ENCODE results near the gene NFIB. TPM values are rescaled to one million over a fixed set of nuclear protein-coding genes. Genes with fewer than 3 reads are reported as not detected.

The NFIB gene
- total RNA-seq, 2 donors from 2014 or later, result 53.0 to 54.0 TPM

- Histone ChIP-seq H3K9ac (ENCODE audit: low read depth in 2 of 2, low read length in 2 of 2) (no peak overlapping the region), H3K27me3 (no peaks in the 10 kb centered on the region), H3K36me3 (no peaks in the 10 kb centered on the region), H3K27ac (no peak overlapping the region), H3K9me3 (no peaks in the 10 kb centered on the region), H3K4me1 (no peaks in the 10 kb centered on the region), H3K4me3 (no peak overlapping the region)
- intact Hi-C loops (cut with DNase I), result no loop called here
- DNase-seq, result no peak
- TF ChIP-seq, protein P1, sequence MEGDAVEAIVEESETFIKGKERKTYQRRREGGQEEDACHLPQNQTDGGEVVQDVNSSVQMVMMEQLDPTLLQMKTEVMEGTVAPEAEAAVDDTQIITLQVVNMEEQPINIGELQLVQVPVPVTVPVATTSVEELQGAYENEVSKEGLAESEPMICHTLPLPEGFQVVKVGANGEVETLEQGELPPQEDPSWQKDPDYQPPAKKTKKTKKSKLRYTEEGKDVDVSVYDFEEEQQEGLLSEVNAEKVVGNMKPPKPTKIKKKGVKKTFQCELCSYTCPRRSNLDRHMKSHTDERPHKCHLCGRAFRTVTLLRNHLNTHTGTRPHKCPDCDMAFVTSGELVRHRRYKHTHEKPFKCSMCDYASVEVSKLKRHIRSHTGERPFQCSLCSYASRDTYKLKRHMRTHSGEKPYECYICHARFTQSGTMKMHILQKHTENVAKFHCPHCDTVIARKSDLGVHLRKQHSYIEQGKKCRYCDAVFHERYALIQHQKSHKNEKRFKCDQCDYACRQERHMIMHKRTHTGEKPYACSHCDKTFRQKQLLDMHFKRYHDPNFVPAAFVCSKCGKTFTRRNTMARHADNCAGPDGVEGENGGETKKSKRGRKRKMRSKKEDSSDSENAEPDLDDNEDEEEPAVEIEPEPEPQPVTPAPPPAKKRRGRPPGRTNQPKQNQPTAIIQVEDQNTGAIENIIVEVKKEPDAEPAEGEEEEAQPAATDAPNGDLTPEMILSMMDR (IDR thresholded peaks at IDR 0.05), result no peak
Measured at GRCh38 chr9:14092344-14092743, 221.6 kb downstream of the NFIB start.

- Histone ChIP-seq H3K4me1 (no peaks in the 10 kb centered on the region), H3K36me3 (no peaks in the 10 kb centered on the region), H3K27me3 (no peaks in the 10 kb centered on the region), H3K27ac (no peak overlapping the region), H3K9ac (ENCODE audit: low read depth in 2 of 2, low read length in 2 of 2) (no peak overlapping the region), H3K4me3 (no peak overlapping the region), H3K9me3 (no peaks in the 10 kb centered on the region)
- no peak for DNase-seq
- TF ChIP-seq, protein P1 (IDR thresholded peaks at IDR 0.05), result no peak
- intact Hi-C loops (cut with DNase I), result no loop called here
Measured at GRCh38 chr9:14089051-14089803, 224.7 kb downstream of the NFIB start.

DNA sequence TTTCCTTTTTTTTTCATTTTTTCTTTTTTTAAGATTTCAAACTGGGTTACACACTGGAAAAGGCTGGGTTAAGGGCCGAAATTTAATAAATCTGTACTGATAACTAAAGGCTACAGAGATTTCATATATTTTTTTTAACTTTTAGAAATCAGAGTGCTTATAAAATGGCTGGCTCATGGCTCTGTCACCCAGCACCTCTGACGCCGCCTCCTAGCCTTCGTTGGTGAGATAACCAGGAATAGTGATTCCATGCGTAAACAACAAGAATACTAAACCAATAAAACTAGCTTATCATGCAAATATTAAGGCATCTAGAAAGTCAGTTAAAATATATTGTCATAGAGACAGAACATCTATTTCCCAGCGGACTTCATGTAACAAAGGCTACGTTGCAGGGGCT, 226.4 kb downstream of the NFIB start:
- no peaks in the 10 kb centered on the region for H3K9me3 ChIP-seq
- intact Hi-C loops (cut with DNase I), result no loop called here
- H3K27ac ChIP-seq, result no peak overlapping the region
- no peak overlapping the region for H3K4me3 ChIP-seq
- no peaks in the 10 kb centered on the region for H3K4me1 ChIP-seq
- TF ChIP-seq, protein P1 (IDR thresholded peaks at IDR 0.05), result no peak
- no peak overlapping the region for H3K9ac ChIP-seq (ENCODE audit: low read depth in 2 of 2, low read length in 2 of 2)
- H3K27me3 ChIP-seq, result no peaks in the 10 kb centered on the region
- no peaks in the 10 kb centered on the region for H3K36me3 ChIP-seq
- DNase-seq, result no peak

DNA sequence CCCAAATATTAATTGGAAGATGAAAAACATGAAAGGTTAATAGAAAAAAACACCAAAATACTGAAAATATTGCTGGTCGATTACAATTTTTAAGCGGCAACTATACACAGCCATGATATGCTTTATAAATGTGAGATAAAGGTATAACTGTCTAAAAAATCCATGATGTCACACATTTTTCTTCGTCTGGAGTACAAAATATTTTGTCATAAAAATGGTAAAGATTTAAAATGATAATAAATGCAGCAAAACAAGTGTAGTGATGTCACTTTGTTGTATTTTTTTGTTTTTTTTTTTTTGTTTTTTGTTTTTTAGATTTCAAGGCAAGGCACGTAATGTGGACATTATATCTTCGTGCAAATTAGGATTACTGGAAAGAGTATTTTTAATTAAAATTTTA, 227.4 kb downstream of the NFIB start:
- no peaks in the 10 kb centered on the region for H3K36me3 ChIP-seq
- no peak overlapping the region for H3K4me3 ChIP-seq
- H3K4me1 ChIP-seq, result no peaks in the 10 kb centered on the region
- intact Hi-C loops (cut with DNase I), result no loop called here
- no peaks in the 10 kb centered on the region for H3K9me3 ChIP-seq
- TF ChIP-seq, protein P1 (IDR thresholded peaks at IDR 0.05), result no peak
- H3K27me3 ChIP-seq, result no peaks in the 10 kb centered on the region
- H3K9ac ChIP-seq (ENCODE audit: low read depth in 2 of 2, low read length in 2 of 2), result no peak overlapping the region
- no peak for DNase-seq
- no peak overlapping the region for H3K27ac ChIP-seq

DNA sequence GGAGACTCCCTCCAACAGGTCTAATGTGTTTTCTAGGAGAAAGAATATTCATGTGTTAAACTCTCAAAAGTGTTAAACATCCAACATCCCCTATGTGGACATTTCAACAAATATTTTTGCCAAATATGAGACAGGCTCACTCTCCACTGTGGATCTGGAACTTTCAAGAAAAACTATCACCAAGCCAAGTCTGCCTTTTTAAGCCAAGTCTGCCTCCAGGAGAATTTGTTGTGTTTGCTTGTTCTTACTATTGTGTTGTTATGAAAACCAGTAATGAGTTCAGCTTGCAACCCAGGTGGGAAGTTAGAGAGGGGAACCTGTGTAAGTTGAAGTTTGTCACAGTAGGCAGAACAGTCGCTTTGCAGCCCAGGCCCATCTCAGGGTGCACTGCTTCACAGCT, 228.1 kb downstream of the NFIB start:
- Histone ChIP-seq H3K27me3 (no peaks in the 10 kb centered on the region), H3K27ac (no peak overlapping the region), H3K9me3 (no peaks in the 10 kb centered on the region), H3K4me1 (no peaks in the 10 kb centered on the region), H3K9ac (ENCODE audit: low read depth in 2 of 2, low read length in 2 of 2) (no peak overlapping the region), H3K36me3 (no peaks in the 10 kb centered on the region), H3K4me3 (no peak overlapping the region)
- DNase-seq, result no peak
- TF ChIP-seq, protein P1 (IDR thresholded peaks at IDR 0.05), result no peak
- intact Hi-C loops (cut with DNase I), result no loop called here

All from colonic mucosa (tissue), 4 donors.